Mesodermal cell (in vitro differentiated cells): ENCODE results near the gene SH2D3A.
"Not testable (repeated sequence)": the region's sequence is repeated elsewhere in the genome, so short reads cannot be mapped to it uniquely, and the experiment has no call there.

Experiments
- H3K27ac ChIP-seq: 2 replicates; pipeline ENCODE4 v1.7.0; 2013; ENCODE audit warnings: mild to moderate bottlenecking, low read depth, low read length, moderate library complexity; ENCODE audit not compliant: severe bottlenecking
- H3K36me3 ChIP-seq: 2 replicates; pipeline ENCODE4 v1.7.1; 2013; ENCODE audit warnings: mild to moderate bottlenecking, low read length, moderate library complexity; ENCODE audit not compliant: control insufficient read depth, insufficient read depth
- H3K4me1 ChIP-seq: one replicate; pipeline ENCODE4 v1.7.1; 2013; ENCODE audit warnings: mild to moderate bottlenecking, low read length; ENCODE audit not compliant: insufficient read depth, control insufficient read depth, poor library complexity, severe bottlenecking
- H3K4me3 ChIP-seq: 2 replicates; pipeline ENCODE4 v1.7.0; 2013; ENCODE audit warnings: low read length, control low read depth, mild to moderate bottlenecking; ENCODE audit not compliant: insufficient read depth, poor library complexity, severe bottlenecking; ENCODE audit errors: extremely low read depth
- H3K9me3 ChIP-seq: 2 replicates; pipeline ENCODE4 v1.7.1; 2013; ENCODE audit warnings: mild to moderate bottlenecking, low read length, moderate library complexity; ENCODE audit not compliant: control insufficient read depth
- WGBS, 2 experiments: methylation state at CpG; one replicate each; pipeline ENCODE4 v1.1.5; 2013; ENCODE audit warnings: missing lambda C conversion rate in 2 of 2; ENCODE audit not compliant: insufficient coverage in 2 of 2; 5-methylcytosine and 5-hydroxymethylcytosine counted together

Gene SH2D3A

DNA sequence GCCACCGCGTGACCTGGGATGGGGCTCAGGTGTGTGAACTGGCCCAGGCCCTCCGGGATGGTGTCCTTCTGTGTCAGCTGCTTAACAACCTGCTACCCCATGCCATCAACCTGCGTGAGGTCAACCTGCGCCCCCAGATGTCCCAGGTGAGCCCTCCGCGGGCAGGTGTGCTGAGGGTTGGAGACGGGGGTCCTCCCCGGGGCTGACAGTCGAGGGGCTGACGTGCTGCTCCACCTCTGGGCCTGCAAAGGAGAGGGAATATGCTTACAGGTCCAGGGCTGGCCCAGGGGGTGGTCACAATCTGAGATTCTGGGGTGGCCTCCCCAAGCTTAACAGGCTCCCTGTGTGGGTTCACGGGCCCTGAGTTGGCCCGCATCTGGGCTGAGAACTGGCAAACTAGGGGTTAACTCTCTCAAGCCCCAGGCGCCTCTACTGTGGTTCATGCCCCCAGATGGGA lies 5.7 kb upstream of the SH2D3A start:
- H3K4me3 ChIP-seq: no peak overlapping the region
- no peaks in the 10 kb centered on the region for H3K4me1 ChIP-seq
- WGBS, 2 experiments: 85 to 91% methylated on average over 13 of the region's 14 CpGs
- H3K36me3 ChIP-seq: no peaks in the 10 kb centered on the region
- H3K9me3 ChIP-seq: peaks cover 3% of the 10 kb centered on the region
- H3K27ac ChIP-seq: no peak overlapping the region

DNA sequence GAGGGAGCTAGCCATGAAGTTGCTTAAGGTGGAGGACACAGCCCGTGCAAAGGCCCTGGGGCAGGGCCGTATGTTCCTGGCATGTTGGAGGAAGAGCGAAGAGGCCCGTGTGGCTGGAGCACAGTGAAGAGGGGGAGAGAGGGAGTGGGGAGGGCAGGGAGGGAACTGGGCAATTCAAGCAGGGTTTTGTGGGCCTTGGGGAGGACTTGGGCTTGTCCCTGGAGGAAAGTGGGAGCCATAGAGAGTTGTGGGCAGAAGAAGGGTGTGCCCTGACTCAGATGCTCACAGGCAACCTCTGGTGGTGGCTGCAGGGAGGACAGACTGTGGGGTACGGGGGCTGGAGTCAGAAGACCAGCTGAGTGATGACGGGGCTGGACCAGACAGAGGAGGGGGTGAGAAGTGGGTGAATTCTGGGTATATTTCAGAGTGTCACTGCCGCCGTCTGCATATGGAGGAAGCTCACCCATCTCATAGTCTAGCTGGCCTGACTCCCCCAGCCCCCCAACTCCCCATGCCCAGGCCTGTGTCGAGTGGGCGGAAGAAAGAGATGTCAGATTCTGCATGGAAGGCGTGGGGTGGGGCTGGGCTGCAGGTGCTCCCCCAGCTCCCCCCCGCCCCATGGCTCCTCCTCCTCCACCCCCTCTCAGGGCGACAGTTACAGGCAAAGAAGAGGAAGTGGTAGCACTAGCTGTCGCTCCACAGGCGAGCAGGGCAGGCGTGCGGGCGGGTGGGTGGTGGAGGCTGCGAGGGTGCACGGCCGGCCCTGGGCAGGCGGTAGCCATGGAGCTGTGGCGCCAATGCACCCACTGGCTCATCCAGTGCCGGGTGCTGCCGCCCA lies 5.0 kb upstream of the SH2D3A start, which contains the start of gene VAV1:
VAV1 (plus strand) TSS at position 681 of the 838 bp plus-strand sequence; CDS start at position 781, 100 bp downstream.
- Histone ChIP-seq H3K9me3 (peaks cover 3% of the 10 kb centered on the region), H3K36me3 (no peaks in the 10 kb centered on the region), H3K27ac (no peak within 1 kb of the TSS), H3K4me1 (no peaks in the 10 kb centered on the region), H3K4me3 (no peak within 1 kb of the TSS)
- WGBS, 2 experiments: 93 to 97% methylated on average over 7 to 16 of the region's 25 CpGs

DNA sequence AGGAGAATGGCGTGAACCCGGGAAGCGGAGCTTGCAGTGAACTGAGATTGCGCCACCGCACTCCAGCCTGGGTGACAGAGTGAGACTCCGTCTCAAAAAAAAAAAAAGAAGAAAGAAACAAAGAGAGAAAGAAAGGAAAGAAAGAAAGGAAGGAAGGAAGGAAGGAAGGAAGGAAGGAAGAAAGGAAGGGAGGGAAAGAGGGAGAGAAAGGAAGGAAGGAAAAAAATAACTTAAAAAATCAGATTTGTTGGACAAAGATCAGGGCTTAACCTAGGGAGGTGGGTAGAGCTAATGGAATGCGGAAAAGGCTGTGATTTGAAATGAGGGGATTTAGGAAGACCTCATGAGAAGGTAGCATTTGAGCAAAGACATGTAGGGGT lies 4.4 kb upstream of the SH2D3A start:
- 90 to 96% methylated on average over 6 to 7 of the region's 7 CpGs for WGBS, 2 experiments
- not testable (repeated sequence) for H3K27ac ChIP-seq, H3K4me1 ChIP-seq

DNA sequence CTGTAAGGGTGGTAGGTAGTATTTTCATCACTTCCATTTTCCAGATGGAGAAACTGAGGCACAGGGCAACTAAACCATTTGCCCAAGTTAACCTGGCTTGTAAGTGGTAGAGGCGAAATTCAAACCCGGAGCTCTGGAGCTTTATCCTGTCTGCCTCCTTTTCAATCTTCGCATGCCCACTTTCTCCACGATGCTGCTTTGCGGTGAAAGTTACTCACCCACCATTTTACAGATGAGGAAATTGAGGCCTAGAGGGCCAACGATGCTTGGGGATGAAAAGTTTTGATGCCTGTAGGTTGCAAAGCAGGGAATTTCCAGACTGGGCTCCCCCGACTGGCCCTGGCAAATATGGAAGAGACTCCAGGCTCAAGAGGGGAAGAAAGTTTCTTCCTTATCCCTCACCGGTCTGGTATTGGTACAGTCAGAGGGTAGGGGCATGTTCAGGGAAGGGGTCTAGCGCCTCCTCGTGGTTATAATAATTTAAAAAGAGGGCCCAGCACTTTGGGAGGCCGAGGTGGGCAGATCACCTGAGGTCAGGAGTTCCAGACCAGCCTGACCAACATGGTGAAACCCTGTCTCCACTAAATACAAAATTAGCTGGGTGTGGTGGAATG lies 1.9 kb upstream of the SH2D3A start:
- peaks cover 11% of the 10 kb centered on the region for H3K4me1 ChIP-seq
- no peaks in the 10 kb centered on the region for H3K36me3 ChIP-seq
- H3K27ac ChIP-seq: no peak overlapping the region
- WGBS, 2 experiments: 54 to 81% methylated on average over 4 to 7 of the region's 11 CpGs
- H3K4me3 ChIP-seq: no peak overlapping the region
- H3K9me3 ChIP-seq: no peaks in the 10 kb centered on the region

More for the DNA sequence above, 4.4 kb upstream of the SH2D3A start:
- not testable (repeated sequence) for H3K4me3 ChIP-seq, H3K36me3 ChIP-seq, H3K9me3 ChIP-seq

DNA sequence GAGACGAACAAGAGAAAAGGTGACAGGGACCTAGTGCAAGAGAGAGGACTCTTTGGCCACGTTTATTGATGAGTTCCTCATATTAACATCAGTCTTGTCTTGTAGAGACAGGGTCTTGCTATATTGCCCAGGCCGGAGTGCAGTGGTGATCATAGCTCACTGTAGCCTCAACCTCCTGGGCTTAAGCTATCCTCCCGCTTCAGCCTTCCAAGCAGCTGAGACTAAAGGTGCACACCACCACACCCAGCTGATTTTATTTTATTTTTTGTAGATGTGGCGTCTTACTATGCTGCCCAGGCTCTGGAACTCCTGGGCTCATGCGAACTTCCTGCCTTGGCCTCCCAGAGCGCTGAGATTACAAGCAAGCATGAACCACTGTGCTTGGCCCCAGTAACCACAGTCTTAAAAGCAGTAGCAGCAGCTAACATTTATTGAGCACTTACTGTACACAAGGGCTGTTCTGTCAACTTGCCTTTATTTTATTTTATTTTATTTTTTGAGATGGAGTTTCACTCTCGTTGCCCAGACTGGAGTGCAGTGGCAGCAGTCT lies 1.1 kb upstream of the SH2D3A start:
- Histone ChIP-seq H3K27ac (no peak overlapping the region), H3K36me3 (no peaks in the 10 kb centered on the region), H3K9me3 (no peaks in the 10 kb centered on the region), H3K4me3 (peak overlapping the region; percentile 35), H3K4me1 (peaks cover 11% of the 10 kb centered on the region)
- WGBS, 2 experiments: 81 to 84% methylated on average over 5 to 6 of the region's 8 CpGs

DNA sequence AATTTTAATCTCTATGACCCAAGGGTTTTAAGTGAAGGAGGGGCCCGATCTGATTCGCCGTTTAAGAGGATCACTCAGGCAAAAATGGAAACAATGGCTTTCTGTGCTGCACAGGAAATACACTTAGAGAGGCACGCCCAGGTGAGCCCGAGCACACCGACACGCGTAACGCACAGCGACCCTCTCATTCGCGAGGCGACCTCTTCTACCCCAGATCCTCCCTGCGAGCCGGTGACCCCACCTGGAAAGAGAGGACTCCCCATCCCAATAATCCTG lies 216 bp downstream of the SH2D3A start:
- Histone ChIP-seq H3K36me3 (no peaks in the 10 kb centered on the region), H3K4me3 (peak overlapping the region; percentile 35)

DNA sequence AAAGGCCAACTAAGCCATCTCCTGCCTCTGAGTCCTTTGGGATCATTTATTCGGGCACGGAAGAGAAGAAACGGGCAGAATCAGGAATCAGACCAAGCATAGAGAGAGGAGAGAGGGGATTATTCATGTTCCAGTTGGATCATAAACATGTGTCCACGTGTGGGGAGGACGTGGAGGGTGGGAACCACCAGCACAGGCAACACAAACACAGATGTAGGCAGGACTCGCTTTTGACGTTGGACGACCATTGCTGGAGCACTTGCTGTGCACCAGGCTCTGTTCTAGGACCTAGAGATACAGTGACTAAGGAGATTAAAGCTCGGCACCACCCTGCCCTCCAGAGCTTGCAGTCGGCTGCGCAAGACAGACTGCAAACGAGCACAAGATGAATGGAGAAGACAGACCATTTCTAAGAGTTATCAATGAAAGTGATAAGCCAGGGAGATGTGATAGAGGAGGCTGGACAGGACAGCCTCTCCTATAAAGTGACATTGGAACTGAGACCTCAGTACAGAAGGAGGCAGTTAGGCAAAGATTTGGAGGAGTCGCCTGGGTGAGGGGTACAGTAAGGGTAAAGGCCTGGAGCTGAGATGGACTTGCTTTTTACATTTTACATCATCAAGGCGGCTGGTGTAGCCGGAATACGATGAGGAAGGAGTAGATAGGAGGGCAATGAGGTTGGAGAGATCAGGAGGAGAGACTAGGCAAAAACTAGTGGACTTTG lies 716 bp downstream of the SH2D3A start:
- 32 to 43% methylated on average over 13 to 16 of the region's 16 CpGs for WGBS, 2 experiments
- Histone ChIP-seq H3K4me1 (peaks cover 11% of the 10 kb centered on the region), H3K36me3 (no peaks in the 10 kb centered on the region), H3K4me3 (peak overlapping the region; percentile 35), H3K9me3 (no peaks in the 10 kb centered on the region), H3K27ac (no peak overlapping the region)

More for the DNA sequence above, 216 bp downstream of the SH2D3A start:
- WGBS, 2 experiments: 5 to 6% methylated on average over 14 to 15 of the region's 15 CpGs
- peaks cover 11% of the 10 kb centered on the region for H3K4me1 ChIP-seq
- no peak overlapping the region for H3K27ac ChIP-seq
- H3K9me3 ChIP-seq: no peaks in the 10 kb centered on the region

DNA sequence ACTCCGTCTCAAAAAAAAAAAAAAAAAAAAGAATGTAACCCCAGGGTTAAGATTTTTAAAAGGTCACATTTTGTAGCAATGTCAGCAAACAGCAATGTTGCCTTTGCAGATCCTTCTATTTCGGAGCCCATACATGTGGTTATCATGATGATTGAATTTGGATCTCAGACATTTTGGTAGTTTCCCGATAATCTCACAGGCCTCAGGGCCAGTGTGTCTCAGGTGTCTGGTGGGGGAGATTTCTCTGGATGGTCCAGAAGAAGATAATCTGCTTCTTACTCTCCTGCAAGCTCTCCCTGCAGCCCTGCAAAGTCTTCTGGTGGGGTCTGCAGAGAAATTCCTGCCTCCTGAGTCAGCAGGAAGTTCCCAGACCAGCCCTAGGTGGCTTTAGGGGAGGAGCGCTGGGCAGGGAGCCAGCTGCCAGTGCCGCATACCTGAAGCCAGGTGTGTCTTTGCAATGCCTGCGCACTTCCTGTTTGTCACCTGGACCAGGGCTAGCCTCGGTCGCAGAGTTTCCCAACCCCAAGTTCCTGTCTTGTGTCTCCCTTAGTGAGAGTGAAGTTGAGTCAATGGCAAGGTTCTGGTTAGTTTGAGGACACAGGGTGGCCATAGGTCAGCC lies 1.4 kb downstream of the SH2D3A start:
- H3K27ac ChIP-seq: peak overlapping the region; percentile 13
- no peaks in the 10 kb centered on the region for H3K36me3 ChIP-seq
- H3K9me3 ChIP-seq: no peaks in the 10 kb centered on the region
- 30 to 34% methylated on average over 7 of the region's 8 CpGs for WGBS, 2 experiments
- H3K4me3 ChIP-seq: no peak overlapping the region
- peaks cover 11% of the 10 kb centered on the region for H3K4me1 ChIP-seq

DNA sequence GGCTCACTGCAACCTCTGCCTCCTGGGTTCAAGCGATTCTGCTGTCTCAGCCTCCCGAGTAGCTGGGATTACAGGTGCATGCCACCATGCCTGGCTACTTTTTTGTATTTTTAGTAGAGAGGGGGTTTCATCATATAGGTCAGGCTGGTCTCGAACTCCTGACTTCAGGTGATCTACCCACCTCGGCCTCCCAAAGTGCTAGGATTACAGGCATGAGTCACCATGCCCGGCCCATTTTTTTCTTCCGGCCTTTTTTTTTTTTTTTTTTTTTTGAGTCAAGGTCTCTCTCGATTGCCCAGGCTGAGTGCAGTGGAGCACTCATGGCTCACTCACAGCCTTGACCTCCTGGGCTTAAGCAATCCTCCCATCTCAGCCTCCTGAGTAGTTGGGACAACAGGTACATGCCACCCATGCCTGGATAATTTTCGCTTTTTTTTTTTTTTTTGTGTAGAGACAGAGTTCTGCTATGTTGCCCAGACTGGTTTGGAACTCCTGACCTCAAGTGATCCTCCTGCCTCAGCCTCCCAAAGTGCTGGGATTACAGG lies 4.9 kb downstream of the SH2D3A start:
- not testable (repeated sequence) for H3K36me3 ChIP-seq, H3K27ac ChIP-seq
- peaks cover 11% of the 10 kb centered on the region for H3K4me1 ChIP-seq

DNA sequence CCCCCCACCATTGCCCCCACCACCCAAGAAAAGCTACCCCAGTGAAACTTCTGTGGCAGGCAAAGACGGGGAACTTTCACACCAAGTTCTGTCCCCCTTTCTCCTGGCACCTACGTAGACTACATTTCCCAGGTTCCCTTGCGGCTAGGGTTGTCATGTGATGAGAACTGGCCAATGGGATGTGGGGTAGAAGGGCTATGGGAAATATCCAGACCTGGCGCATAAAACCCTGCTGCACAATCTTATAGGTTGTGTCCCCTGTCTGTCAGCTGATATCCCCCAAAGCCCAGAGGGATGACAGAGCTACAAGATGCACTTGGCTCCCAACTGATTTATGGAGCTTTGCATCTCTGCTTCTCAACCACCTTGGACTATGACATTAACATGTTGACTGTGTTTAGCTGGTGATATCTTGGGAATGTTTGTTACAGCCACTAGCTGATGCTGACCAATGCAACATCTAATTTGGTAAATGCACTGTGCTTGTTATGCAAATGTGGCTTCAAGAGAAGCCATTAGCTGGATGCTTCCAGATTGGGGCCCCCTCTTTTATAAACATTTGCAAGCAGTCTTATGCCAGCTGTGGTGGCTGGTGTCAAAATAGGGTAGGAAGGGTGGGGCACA lies 6.1 kb downstream of the SH2D3A start:
- no peak overlapping the region for H3K4me3 ChIP-seq
- WGBS, 2 experiments: 86 to 100% methylated on average over 1 of the region's 4 CpGs
- H3K4me1 ChIP-seq: peaks cover 9% of the 10 kb centered on the region
- no peaks in the 10 kb centered on the region for H3K9me3 ChIP-seq
- H3K27ac ChIP-seq: no peak overlapping the region
- H3K36me3 ChIP-seq: no peaks in the 10 kb centered on the region

More for the DNA sequence above, 4.9 kb downstream of the SH2D3A start:
- H3K9me3 ChIP-seq, H3K4me3 ChIP-seq: not testable (repeated sequence)
- 93 to 94% methylated on average over 6 of the region's 8 CpGs for WGBS, 2 experiments
